Measurements from ENCODE around the gene TRIM41.

GRCh38 chr5:181233088-181233800 is 10.2 kb downstream of the TRIM41 start:
- TF ChIP-seq EZH2 (IDR thresholded peaks at IDR 0.05; ENCODE audit: low read depth), result no peak
- TF ChIP-seq, protein P1, sequence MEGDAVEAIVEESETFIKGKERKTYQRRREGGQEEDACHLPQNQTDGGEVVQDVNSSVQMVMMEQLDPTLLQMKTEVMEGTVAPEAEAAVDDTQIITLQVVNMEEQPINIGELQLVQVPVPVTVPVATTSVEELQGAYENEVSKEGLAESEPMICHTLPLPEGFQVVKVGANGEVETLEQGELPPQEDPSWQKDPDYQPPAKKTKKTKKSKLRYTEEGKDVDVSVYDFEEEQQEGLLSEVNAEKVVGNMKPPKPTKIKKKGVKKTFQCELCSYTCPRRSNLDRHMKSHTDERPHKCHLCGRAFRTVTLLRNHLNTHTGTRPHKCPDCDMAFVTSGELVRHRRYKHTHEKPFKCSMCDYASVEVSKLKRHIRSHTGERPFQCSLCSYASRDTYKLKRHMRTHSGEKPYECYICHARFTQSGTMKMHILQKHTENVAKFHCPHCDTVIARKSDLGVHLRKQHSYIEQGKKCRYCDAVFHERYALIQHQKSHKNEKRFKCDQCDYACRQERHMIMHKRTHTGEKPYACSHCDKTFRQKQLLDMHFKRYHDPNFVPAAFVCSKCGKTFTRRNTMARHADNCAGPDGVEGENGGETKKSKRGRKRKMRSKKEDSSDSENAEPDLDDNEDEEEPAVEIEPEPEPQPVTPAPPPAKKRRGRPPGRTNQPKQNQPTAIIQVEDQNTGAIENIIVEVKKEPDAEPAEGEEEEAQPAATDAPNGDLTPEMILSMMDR (conservative IDR thresholded peaks at IDR 0.05), result no peak
